ENCODE data around the gene PHLDA1.

PHLDA1 gene

DNA sequence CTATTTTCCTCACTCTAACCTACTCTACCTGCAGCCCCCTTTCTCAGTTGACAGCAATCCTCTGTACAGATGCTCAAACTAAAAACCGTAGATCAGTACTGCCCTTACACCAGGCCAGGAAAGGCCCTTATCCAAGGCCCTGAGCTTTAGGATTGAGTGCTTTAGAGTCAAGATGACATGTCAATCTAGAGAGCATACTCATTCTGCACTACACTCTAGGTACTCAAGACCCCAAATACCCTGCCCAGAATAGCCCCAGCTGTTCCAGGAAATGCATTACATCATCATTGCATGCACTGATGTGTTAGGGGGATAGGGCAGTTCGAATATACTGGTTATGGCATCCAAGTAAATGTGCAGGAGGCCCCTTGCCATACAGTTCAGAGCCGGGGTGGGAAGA, 3.5 kb upstream of the PHLDA1 start:
- no peak for TF ChIP-seq POLR2AphosphoS5 (IDR thresholded peaks at IDR 0.05; ENCODE audit: low read depth, low read length)
- no peak for TF ChIP-seq TAF1 (IDR thresholded peaks at IDR 0.05; ENCODE audit: borderline replicate concordance, low read depth, low read length)
- no peak for TF ChIP-seq POLR2A (IDR thresholded peaks at IDR 0.05; ENCODE audit: low read depth, low read length)
- DNase-seq (ENCODE audit: insufficient read length) (no peak), FAIRE-seq (no peak)

DNA sequence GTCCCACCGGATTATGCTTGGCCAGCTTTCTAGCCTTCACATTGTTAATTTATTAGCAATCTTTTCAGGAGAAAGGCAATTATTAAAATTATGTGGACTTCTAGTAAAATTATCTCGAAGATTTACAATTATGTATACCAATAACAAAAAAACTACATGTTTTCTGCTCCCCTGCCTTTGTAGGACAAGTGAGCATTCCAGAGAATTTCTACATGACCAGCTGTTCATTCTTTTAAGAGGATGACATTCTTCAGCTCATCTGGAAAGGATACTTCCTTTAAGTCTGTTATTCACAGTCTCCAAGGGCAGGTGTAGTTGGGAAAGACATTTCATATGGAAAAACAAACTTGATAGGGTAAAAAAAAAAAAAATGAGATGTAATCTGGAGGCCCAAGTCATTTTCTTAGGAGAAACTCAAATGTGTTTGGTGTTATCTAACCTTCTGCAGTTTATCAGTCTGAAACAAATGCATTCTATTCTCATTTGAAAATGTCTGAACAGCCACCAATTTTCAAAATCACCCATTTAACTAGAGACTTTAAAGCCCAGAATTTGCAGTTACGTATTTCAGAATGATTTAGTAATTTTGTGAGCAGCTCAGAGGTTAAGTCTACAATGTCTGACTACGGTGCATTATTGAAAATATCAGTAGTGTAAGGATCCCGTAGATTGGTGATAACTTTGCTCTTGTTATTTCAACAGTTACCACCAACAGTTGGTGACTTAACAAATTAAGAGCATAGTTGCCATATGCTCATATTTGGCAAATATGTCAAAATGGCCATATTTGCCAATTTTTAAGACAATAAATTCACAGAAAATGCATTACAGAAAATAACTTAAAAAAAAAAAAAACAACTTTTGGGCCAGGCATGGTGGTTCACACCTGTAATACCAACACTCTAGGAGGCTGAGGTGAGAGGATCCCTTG, 1.8 kb upstream of the PHLDA1 start:
- DNase-seq (ENCODE audit: insufficient read length) (no peak), FAIRE-seq (no peak)
- no peak for TF ChIP-seq POLR2AphosphoS5 (IDR thresholded peaks at IDR 0.05; ENCODE audit: low read depth, low read length)
- no peak for TF ChIP-seq TAF1 (IDR thresholded peaks at IDR 0.05; ENCODE audit: borderline replicate concordance, low read depth, low read length)
- TF ChIP-seq POLR2A (IDR thresholded peaks at IDR 0.05; ENCODE audit: low read depth, low read length), result no peak

DNA sequence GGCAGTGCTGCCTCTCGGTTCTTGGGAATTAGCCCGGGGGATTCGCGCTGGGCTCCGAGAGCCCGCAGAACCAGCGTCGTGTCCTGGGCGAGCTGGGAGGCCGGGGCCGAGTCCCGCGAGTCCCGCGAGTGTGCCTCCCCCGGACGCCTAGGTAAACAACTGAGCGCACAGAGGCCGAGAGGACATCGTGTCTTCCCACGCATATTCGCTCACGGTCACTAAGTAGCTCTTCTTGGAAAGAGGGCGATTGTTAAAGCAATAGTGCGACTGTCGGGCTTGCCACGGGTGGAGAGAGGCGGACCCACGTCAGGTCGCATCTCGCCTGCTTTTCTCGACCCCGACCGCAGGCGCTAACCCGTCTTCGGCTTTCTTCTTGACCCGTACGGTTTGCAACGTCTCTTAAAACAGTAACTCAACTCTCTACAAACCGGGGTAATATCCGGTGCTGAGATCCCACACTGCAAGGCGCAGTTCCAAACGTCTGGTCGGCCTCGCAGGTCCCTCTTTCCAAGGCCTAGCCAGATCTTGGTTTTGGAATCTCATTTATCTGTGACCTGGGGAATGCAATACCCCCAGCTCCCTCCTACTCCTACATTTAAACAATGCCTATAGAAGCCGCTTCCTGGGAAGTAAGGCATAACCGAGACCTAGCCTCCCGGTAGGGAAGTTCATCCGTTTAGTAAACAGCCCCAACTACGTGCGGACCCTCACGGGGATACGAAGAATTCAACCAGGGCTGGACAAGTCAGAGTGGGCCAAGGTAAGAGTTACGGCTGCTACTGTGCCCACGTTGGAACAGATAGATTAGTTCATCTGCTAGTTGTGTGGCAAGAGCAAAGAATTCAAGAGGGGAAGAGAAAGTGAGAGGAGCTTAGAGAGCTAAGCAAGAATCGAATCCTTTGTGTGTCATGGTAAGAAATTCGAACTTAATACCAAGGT, 736 bp upstream of the PHLDA1 start:
- peak; percentile 77 for FAIRE-seq
- DNase-seq (ENCODE audit: insufficient read length), result peak; percentile 30
- TF ChIP-seq TAF1 (IDR thresholded peaks at IDR 0.05; ENCODE audit: borderline replicate concordance, low read depth, low read length) (no peak), POLR2AphosphoS5 (IDR thresholded peaks at IDR 0.05; ENCODE audit: low read depth, low read length) (0 out of 2 replicates have a peak, but pooled peaks have one; percentile 11), POLR2A (IDR thresholded peaks at IDR 0.05; ENCODE audit: low read depth, low read length) (no peak)

DNA sequence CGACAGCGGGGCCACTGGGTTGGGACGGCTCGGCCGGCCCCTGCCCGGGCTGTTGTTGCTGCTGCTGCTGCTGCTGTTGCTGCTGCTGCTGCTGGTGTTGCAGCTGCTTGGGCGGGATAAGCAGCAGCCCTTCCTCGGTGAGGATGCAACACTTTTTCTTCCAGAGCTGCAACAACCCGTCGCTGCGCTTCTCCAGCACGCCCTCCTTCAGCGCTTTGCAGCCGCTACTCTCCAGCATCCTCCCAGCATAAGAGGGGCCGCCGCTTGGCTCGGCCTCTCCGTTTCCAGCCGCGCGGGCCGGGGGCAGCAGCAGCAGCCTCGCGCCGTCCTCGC, 529 bp downstream of the PHLDA1 start:
- DNase-seq (ENCODE audit: insufficient read length) (no peak), FAIRE-seq (peak; percentile 51)
- no peak for TF ChIP-seq POLR2A (IDR thresholded peaks at IDR 0.05; ENCODE audit: low read depth, low read length)

DNA sequence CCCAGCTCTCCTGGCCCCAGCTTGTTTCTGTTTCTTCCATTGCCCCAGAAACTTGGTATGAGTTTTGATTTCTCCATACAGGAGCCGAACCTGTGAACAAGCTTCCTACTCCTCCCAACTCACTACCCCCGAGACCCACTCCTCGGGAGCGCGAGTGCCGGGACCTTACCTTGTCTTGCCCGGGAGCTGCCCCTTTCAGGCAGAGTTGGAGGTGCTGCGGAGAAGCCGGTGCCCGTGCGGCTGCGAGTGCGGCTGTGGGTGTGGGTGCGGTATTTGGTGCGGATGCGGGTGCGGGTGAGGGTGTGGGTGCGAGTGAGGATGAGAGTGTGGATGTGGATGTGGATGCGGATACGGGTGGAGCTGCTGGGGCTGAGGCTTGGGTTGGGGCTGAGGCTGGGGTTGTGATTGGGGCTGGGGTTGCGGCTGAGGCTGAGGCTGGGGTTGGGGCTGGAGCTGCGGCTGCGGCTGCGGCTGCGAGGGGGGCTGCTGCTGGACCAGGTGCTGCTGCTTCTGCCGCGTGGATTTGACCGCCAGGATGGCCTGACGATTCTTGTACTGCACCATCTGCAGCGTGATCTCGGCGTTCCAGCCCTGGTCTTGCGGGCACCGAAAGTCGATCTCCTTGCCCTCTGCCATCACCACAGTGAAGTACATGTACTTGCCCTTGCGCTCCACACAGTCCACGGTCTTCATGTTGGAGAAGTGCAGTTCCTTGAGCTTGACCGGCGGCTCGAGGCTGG, 1.1 kb downstream of the PHLDA1 start:
- FAIRE-seq (peak; percentile 51), DNase-seq (ENCODE audit: insufficient read length) (peak; percentile 29)
- no peak for TF ChIP-seq POLR2AphosphoS5 (IDR thresholded peaks at IDR 0.05; ENCODE audit: low read depth, low read length)
- no peak for TF ChIP-seq TAF1 (IDR thresholded peaks at IDR 0.05; ENCODE audit: borderline replicate concordance, low read depth, low read length)
- no peak for TF ChIP-seq POLR2A (IDR thresholded peaks at IDR 0.05; ENCODE audit: low read depth, low read length)

DNA sequence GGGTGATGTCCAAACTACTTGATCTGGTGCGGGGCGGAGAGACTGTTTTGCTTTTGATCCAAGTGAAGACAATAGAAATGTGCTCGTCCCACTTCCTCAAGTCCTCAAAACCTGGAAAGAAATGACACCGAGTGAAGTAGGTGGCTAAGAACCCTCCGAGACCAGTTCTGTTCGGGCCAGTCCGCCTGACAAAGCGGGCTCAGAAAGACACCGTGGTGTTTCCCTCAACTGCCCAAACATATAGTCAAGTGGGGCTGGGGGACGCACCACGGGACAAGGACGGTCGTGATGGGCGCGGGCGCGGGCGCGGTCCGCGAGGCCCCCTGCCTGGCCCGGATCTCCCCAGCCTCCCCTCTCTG, 1.6 kb downstream of the PHLDA1 start:
- TF ChIP-seq TAF1 (IDR thresholded peaks at IDR 0.05; ENCODE audit: borderline replicate concordance, low read depth, low read length) (no peak), POLR2AphosphoS5 (IDR thresholded peaks at IDR 0.05; ENCODE audit: low read depth, low read length) (no peak), POLR2A (IDR thresholded peaks at IDR 0.05; ENCODE audit: low read depth, low read length) (no peak)
- no peak for DNase-seq (ENCODE audit: insufficient read length)
- no peak for FAIRE-seq

DNA sequence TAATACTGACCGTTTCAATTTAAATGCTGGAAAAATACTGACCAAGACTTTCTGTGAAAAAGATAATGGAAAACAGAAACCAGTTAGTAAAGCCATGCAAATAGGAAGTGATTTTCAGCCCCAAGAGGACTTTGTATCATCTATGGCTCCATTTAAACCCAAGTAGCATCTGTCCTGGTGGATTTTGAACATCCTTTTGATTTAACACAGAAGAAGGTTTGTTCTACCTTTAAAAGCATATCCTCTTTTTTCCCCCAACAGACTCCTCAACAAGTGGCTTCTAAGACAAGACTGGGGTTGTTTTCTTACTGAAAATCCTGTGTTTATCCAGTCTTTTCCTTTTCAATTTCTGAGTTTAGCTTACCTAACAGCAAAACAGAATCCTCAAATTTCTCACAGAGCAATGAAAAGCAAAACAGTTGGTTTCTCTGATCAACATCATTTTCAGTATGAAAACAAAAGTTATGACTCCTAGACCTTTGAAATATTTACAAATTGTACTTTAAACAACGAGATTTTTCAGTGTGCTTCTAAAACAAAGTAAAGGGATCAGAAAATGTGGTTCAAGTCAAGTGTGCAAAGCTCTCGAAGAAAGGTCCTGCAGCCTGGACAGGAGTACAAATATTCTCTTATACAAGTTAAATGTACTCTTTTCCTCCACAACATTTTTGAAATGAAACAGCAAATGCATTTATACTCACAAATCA, 2.9 kb downstream of the PHLDA1 start:
- FAIRE-seq, result no peak
- TF ChIP-seq POLR2AphosphoS5 (IDR thresholded peaks at IDR 0.05; ENCODE audit: low read depth, low read length) (no peak), POLR2A (IDR thresholded peaks at IDR 0.05; ENCODE audit: low read depth, low read length) (no peak)
- no peak for DNase-seq (ENCODE audit: insufficient read length)

DNA sequence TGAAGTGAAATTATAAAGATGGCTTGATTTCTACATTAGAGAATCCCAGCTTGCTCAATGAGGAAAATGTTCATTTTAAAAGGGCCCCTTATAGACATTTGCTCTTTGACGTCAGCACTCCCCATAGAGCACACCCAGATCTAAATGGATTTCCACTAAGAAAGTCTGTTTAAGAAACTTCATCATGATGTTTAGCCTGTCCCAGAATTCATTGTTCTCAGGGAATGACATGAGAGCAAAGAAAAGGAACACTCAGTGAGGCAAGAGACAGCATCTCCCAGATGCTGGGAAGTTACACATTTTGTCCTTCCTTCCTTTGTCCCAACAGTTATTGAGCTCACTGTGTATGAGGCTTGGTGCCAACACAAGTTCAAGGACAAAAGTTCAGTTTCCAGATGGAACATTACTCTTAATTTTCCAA, 4.9 kb downstream of the PHLDA1 start:
- FAIRE-seq, result no peak

DNA sequence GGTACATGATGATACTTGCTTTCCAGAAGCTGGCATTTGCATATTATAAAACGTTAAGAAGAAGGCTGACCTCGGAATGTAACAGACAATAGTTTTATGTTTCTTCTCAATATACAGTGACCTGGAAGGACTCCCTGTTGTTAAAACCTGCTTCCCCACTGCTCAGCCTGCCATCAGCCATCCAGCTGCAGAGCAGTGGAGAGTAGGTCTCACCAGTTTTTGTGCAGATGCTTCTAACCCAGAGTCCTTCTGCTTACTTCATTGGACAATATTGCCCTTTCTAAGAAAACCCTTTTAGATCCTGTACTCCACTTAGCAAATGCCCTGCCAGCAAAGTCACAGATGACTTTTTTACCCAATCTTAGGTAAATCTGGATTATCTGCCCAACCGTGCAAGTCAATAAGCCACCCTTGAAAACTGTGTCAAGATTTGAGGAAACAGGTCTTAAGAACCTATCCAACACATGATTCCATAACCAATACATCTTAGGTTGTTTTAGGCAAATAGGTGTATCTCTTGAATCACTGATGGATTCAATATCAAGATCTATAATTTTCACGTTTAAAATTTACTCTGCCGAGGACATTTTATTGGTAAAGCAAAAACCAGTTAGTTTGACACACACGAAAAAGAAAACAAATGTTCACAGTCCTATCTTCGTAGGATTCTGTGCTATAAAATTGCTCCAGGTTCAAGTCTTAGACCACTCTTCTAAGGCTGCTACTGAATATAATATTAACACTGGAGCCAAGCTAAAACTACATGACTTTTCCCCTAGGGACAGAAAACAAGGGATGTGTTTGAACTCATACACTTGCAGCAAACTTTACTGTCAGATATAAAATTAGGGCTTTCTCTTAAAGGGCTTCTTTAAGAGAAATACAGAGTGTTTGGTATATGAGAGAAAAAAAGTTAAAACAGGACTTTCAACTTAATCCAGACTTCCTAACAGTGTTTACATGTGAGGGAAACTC, 5.7 kb downstream of the PHLDA1 start:
- FAIRE-seq, result no peak
- TF ChIP-seq TAF1 (IDR thresholded peaks at IDR 0.05; ENCODE audit: borderline replicate concordance, low read depth, low read length) (no peak), POLR2A (IDR thresholded peaks at IDR 0.05; ENCODE audit: low read depth, low read length) (no peak), POLR2AphosphoS5 (IDR thresholded peaks at IDR 0.05; ENCODE audit: low read depth, low read length) (no peak)
- DNase-seq (ENCODE audit: insufficient read length), result no peak

More for the DNA sequence above, 4.9 kb downstream of the PHLDA1 start:
- TF ChIP-seq POLR2AphosphoS5 (IDR thresholded peaks at IDR 0.05; ENCODE audit: low read depth, low read length), result no peak
- TF ChIP-seq TAF1 (IDR thresholded peaks at IDR 0.05; ENCODE audit: borderline replicate concordance, low read depth, low read length), result no peak
- TF ChIP-seq POLR2A (IDR thresholded peaks at IDR 0.05; ENCODE audit: low read depth, low read length), result no peak
- no peak for DNase-seq (ENCODE audit: insufficient read length)

Data from GM12892 (cell line).